Astrocyte (in vitro differentiated cells and primary cell): ENCODE results near the gene SLC22A31. TPM values are rescaled to one million over a fixed set of nuclear protein-coding genes. Genes with fewer than 3 reads are reported as not detected.
A peak's percentile ranks its signal among the peaks of the same experiment; 100 is the strongest.

ENCODE experiments used
- DNase-seq: peaks from one replicate; pipeline ENCODE4 v3.0.0-alpha.2; 2010; ENCODE audit warnings: low read depth
- FAIRE-seq: peaks from 2 replicates; lab custom pipeline; 2011; peaks lifted over from hg19 to GRCh38; lab: Jason Lieb, UNC
- H2AFZ ChIP-seq: 2 replicates; pipeline ENCODE4 v1.6.0; 2012; ENCODE audit warnings: low read depth, low read length, inconsistent platforms
- H3K27ac ChIP-seq: 2 replicates; pipeline ENCODE4 v1.5.1; 2011; ENCODE audit warnings: low read depth, low read length, inconsistent platforms
- H3K27me3 ChIP-seq: 2 replicates; pipeline ENCODE4 v1.6.0; 2011; ENCODE audit warnings: low read length, inconsistent platforms; ENCODE audit not compliant: insufficient read depth
- H3K36me3 ChIP-seq: 2 replicates; pipeline ENCODE4 v1.5.1; 2011; ENCODE audit warnings: low read length, inconsistent platforms; ENCODE audit not compliant: insufficient read depth
- H3K4me1 ChIP-seq: 2 replicates; pipeline ENCODE4 v1.5.1; 2011; ENCODE audit warnings: low read length, inconsistent platforms; ENCODE audit not compliant: insufficient read depth
- H3K4me2 ChIP-seq: 2 replicates; pipeline ENCODE4 v1.6.0; 2012; ENCODE audit warnings: low read length, inconsistent platforms
- H3K4me3 ChIP-seq: 2 replicates; pipeline ENCODE4 v1.5.1; 2011; ENCODE audit warnings: low read depth, mild to moderate bottlenecking, low read length, inconsistent platforms; ENCODE audit not compliant: insufficient read depth
- H3K79me2 ChIP-seq: 2 replicates; pipeline ENCODE4 v1.6.0; 2012; ENCODE audit warnings: mild to moderate bottlenecking, low read length, inconsistent platforms; ENCODE audit not compliant: insufficient read depth
- H3K9ac ChIP-seq: 2 replicates; pipeline ENCODE4 v1.6.0; 2012; ENCODE audit warnings: mild to moderate bottlenecking, low read length, inconsistent platforms
- H3K9me3 ChIP-seq: 2 replicates; pipeline ENCODE4 v1.5.1; 2012; ENCODE audit warnings: low read depth, mild to moderate bottlenecking, low read length, inconsistent platforms; ENCODE audit not compliant: insufficient read depth
- H4K20me1 ChIP-seq: 2 replicates; pipeline ENCODE4 v1.6.0; 2012; ENCODE audit warnings: low read length, inconsistent platforms; ENCODE audit not compliant: insufficient read depth
- H3K27ac Mint-ChIP-seq: one replicate; pipeline ENCODE4 v1.8.0; 2021; ENCODE audit warnings: mild to moderate bottlenecking, mixed read lengths; ENCODE audit not compliant: unreplicated experiment
- H3K27me3 Mint-ChIP-seq: one replicate; pipeline ENCODE4 v1.8.0; 2021; ENCODE audit warnings: low read depth, mixed read lengths; ENCODE audit not compliant: unreplicated experiment
- H3K36me3 Mint-ChIP-seq: one replicate; pipeline ENCODE4 v1.8.0; 2021; ENCODE audit warnings: low read depth, mixed read lengths; ENCODE audit not compliant: unreplicated experiment
- H3K4me1 Mint-ChIP-seq: one replicate; pipeline ENCODE4 v1.8.0; 2021; ENCODE audit warnings: low read depth, mixed read lengths; ENCODE audit not compliant: unreplicated experiment
- H3K4me3 Mint-ChIP-seq: one replicate; pipeline ENCODE4 v1.8.0; 2021; ENCODE audit warnings: mild to moderate bottlenecking, moderate library complexity, mixed read lengths; ENCODE audit not compliant: unreplicated experiment
- H3K9me3 Mint-ChIP-seq: one replicate; pipeline ENCODE4 v1.8.0; 2021; ENCODE audit warnings: mild to moderate bottlenecking, mixed read lengths; ENCODE audit not compliant: unreplicated experiment
- CTCF ChIP-seq: IDR thresholded peaks from 2 replicates; pipeline ENCODE4 v1.5.1; 2011; ENCODE audit warnings: low read depth, mild to moderate bottlenecking, inconsistent platforms, low read length, moderate library complexity; ENCODE audit not compliant: insufficient read depth
- EZH2 ChIP-seq: IDR thresholded peaks from 2 replicates; pipeline ENCODE4 v1.6.1; 2012; ENCODE audit warnings: mild to moderate bottlenecking, low read length, inconsistent platforms; ENCODE audit not compliant: insufficient read depth
- total RNA-seq: library from RNA; stranded (reverse); gene quantifications from 2 replicates; pipeline ENCODE4 v1.2.1, GENCODE V29; 2021

The SLC22A31 gene
- total RNA-seq, 1 donor from 2014 or later, result 1.3 TPM

GRCh38 chr16:89216315-89217137 lies 16.2 kb upstream of the SLC22A31 start:
- TF ChIP-seq CTCF (peak; percentile 59), EZH2 (no peak)
- FAIRE-seq, result peak; percentile 9
- H3K4me3 ChIP-seq, result peak overlapping the region; percentile 83
- peak overlapping the region; percentile 91 for H3K4me2 ChIP-seq
- peaks cover 13% of the 10 kb centered on the region for H3K4me1 ChIP-seq
- DNase-seq, result peak; percentile 60
- peaks cover 5% of the 10 kb centered on the region for H3K36me3 Mint-ChIP-seq
- peak overlapping the region; percentile 86 for H3K27ac Mint-ChIP-seq
- H3K27ac ChIP-seq, result peak overlapping the region; percentile 89
- H3K79me2 ChIP-seq, result peaks cover 35% of the 10 kb centered on the region
- H3K9me3 Mint-ChIP-seq, result no peaks in the 10 kb centered on the region
- H3K27me3 Mint-ChIP-seq, result peaks cover 3% of the 10 kb centered on the region
- H3K9me3 ChIP-seq, result no peaks in the 10 kb centered on the region
- H3K36me3 ChIP-seq, result peaks cover 2% of the 10 kb centered on the region
- peak overlapping the region; percentile 98 for H2AFZ ChIP-seq
- H4K20me1 ChIP-seq, result peaks cover 16% of the 10 kb centered on the region
- peak overlapping the region; percentile 91 for H3K4me3 Mint-ChIP-seq
- no peaks in the 10 kb centered on the region for H3K27me3 ChIP-seq
- H3K9ac ChIP-seq, result peak overlapping the region; percentile 95
- peaks cover 5% of the 10 kb centered on the region for H3K4me1 Mint-ChIP-seq

- no peak for FAIRE-seq
- peaks cover 6% of the 10 kb centered on the region for H3K27me3 ChIP-seq
- H2AFZ ChIP-seq, result no peak overlapping the region
- H3K79me2 ChIP-seq, result no peaks in the 10 kb centered on the region
- peaks cover 18% of the 10 kb centered on the region for H3K27me3 Mint-ChIP-seq
- peaks cover 5% of the 10 kb centered on the region for H3K4me1 ChIP-seq
- H3K4me3 ChIP-seq, result no peak overlapping the region
- no peak overlapping the region for H3K4me3 Mint-ChIP-seq
- no peak overlapping the region for H3K4me2 ChIP-seq
- H3K27ac ChIP-seq, result no peak overlapping the region
- no peak for DNase-seq
- H3K9me3 ChIP-seq, result no peaks in the 10 kb centered on the region
- H3K27ac Mint-ChIP-seq, result no peak overlapping the region
- H3K36me3 Mint-ChIP-seq, result no peaks in the 10 kb centered on the region
- H3K9ac ChIP-seq, result no peak overlapping the region
- TF ChIP-seq CTCF, result no peak
- H3K36me3 ChIP-seq, result no peaks in the 10 kb centered on the region
- no peaks in the 10 kb centered on the region for H4K20me1 ChIP-seq
- H3K9me3 Mint-ChIP-seq, result no peaks in the 10 kb centered on the region
- H3K4me1 Mint-ChIP-seq, result no peaks in the 10 kb centered on the region
Measured at GRCh38 chr16:89210904-89211515, 10.7 kb upstream of the SLC22A31 start.
